HG03039 (cell line): Measurements from ENCODE around the gene B3GAT3.
"Not testable (repeated sequence)": the region's sequence is repeated elsewhere in the genome, so short reads cannot be mapped to it uniquely, and the experiment has no call there.

ENCODE experiments used
- ATAC-seq: cut with Tn5 transposase; IDR thresholded peaks from one replicate; pipeline ENCODE4 v1.9.1; 2021; ENCODE audit warnings: mild to moderate bottlenecking, moderate library complexity; ENCODE audit not compliant: unreplicated experiment

The B3GAT3 gene

GRCh38 chr11:62621567-62622470, at the start of gene B3GAT3:
Gene B3GAT3, minus strand, starts transcription at chr11:62621986. Its CDS starts 39 bp downstream, at chr11:62621947.
- ATAC-seq, result peak; percentile 88

GRCh38 chr11:62671236-62671607, 49.4 kb upstream of the B3GAT3 start:
- peak; percentile 12 for ATAC-seq

- ATAC-seq, result no peak
These were observed 47.8 kb upstream of the B3GAT3 start for GRCh38 chr11:62669420-62670161.

GRCh38 chr11:62667460-62667859, 45.7 kb upstream of the B3GAT3 start:
- no peak for ATAC-seq

- no peak for ATAC-seq
These were observed 44.6 kb upstream of the B3GAT3 start for GRCh38 chr11:62666259-62666926.

- peak; percentile 9 for ATAC-seq
These were observed 43.9 kb upstream of the B3GAT3 start for GRCh38 chr11:62665599-62666258.

- ATAC-seq, result peak; percentile 71
These were observed 43.4 kb upstream of the B3GAT3 start, which contains the start of the genes C11orf98 and CSKMT for GRCh38 chr11:62665075-62665598. Gene C11orf98, minus strand, starts transcription at chr11:62665210. Its CDS starts 41 bp downstream, at chr11:62665169. Gene CSKMT, plus strand, starts transcription at chr11:62665312. Its CDS starts 568 bp downstream, at chr11:62665880.

GRCh38 chr11:62664405-62665074, 42.8 kb upstream of the B3GAT3 start:
- peak; percentile 30 for ATAC-seq

GRCh38 chr11:62656796-62657429, 35.1 kb upstream of the B3GAT3 start:
- no peak for ATAC-seq

- no peak for ATAC-seq
These were observed 32.5 kb upstream of the B3GAT3 start for GRCh38 chr11:62654297-62654696.

- no peak for ATAC-seq
These were observed 30.6 kb upstream of the B3GAT3 start for GRCh38 chr11:62652161-62653006.

- not testable (repeated sequence) for ATAC-seq
These were observed 28.5 kb upstream of the B3GAT3 start for GRCh38 chr11:62650283-62650682.

- ATAC-seq, result no peak
These were observed 27.7 kb upstream of the B3GAT3 start for GRCh38 chr11:62649486-62649885.

GRCh38 chr11:62648967-62649364, 27.2 kb upstream of the B3GAT3 start:
- ATAC-seq, result no peak

- ATAC-seq, result no peak
These were observed 26.6 kb upstream of the B3GAT3 start for GRCh38 chr11:62648185-62648966.

- ATAC-seq, result no peak
These were observed 25.8 kb upstream of the B3GAT3 start for GRCh38 chr11:62647609-62648005.

- no peak for ATAC-seq
These were observed 25.2 kb upstream of the B3GAT3 start for GRCh38 chr11:62646825-62647608.
